Uterus (tissue), 2 donors: Measurements from ENCODE around the gene BUB1.

Experiments
- CTCF ChIP-seq, 4 experiments: fragments of 200-600 bp in 2 of 4; fragments of 450-650 bp in 2 of 4; sonication (generic) in 2 of 4; IDR thresholded peaks; one replicate each; pipeline ENCODE4 v1.5.1; 2016 to 2019; ENCODE audit warnings: antibody characterized with exemption in 4 of 4, mild to moderate bottlenecking in 2 of 4, moderate library complexity in 1 of 4
- POLR2A ChIP-seq, 2 donors: fragments of 450-650 bp; IDR thresholded peaks; one replicate each; pipeline ENCODE4 v1.6.1; 2016; ENCODE audit warnings: antibody characterized with exemption in 2 of 2, mild to moderate bottlenecking in 1 of 2, moderate library complexity in 1 of 2

- TF ChIP-seq CTCF (IDR thresholded peaks at IDR 0.05) (no peak), POLR2A (IDR thresholded peaks at IDR 0.05) (no peak)
Measured at GRCh38 chr2:110690083-110690965, 12.5 kb upstream of the BUB1 start.
